GM19035 (cell line): ENCODE results near the gene CNTRL.
"Not testable (repeated sequence)": the region's sequence is repeated elsewhere in the genome, so short reads cannot be mapped to it uniquely, and the experiment has no call there.

Experiments used
- ATAC-seq: cut with Tn5 transposase; IDR thresholded peaks from one replicate; pipeline ENCODE4 v1.9.1; 2021; ENCODE audit not compliant: unreplicated experiment

CNTRL gene

GRCh38 chr9:121069396-121069795, 5.4 kb upstream of the CNTRL start:
- ATAC-seq = no peak

DNA sequence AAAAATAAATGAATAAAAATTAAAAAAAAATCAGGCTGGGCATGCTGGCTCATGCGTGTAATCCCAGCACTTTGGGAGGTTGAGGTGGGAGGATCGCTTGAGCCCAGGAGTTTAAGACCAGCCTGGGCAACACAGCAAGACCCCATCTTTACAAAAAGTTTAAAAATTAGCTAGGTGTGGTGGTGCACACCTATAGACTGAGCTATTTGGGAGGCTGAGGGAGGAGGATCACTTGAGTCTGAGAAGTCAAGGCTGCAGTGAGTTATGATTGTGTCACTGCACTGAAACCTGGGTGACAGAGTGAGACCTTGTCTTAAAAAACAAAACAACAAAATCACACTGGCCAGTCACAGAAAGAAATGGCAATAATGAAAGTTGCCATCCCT, 3.4 kb upstream of the CNTRL start:
- no peak for ATAC-seq

GRCh38 chr9:121071756-121072421, 2.9 kb upstream of the CNTRL start:
- peak; percentile 42 for ATAC-seq

DNA sequence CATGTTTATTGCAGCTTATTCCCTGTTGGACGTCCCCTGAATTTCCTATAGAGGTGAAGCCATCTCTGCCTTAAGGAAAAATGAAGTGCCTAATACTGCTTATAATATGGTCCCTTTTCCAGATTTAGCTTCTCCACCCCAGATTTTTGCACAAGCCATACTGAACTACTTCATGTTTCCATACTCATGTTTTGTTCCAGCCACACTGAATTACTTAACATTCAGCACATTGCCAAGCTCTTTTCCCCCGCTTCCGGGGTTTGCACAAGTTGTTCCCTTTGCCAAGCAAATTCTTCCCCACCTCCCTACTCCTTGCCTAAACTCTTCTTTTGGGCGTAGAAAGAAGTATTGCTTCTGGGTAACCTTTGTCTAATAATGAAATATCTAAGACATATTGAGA, 1.7 kb upstream of the CNTRL start:
- ATAC-seq = no peak

DNA sequence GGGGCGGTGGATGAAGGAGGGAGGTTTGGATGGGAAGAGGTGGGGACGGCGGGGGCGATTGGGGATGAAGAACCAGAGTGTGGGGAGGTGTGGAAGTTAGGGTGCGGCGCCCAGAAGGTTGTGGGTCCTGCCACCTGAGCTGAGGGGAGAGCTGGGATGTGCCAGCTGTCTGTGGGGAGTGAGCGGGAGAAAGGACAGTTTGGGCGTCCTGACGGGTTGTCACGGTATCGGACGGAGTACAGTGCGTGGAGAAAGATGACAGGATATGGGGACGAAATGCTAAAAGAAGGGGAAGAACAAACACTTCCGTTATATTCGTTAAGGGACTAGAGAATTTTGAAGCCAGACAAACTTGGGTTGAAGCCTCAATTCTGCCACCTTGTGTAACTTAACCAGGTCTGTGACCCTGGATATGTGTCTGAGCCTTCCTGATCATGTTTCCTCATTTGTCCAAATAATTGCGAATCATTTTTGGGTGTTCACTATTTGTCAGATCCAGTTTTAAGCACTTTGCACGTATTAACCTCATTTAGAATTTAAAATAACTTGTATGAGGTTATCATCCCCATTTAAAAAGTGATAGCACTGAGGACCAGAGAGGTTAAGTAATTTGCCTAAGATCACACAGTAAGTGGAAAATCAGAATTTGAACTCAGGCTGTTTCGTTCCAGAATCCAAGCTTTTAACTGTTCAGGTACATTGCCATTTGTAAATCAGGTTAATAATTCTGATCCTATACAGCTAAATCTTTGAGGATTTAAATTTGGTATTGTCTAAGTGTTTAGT, 689 bp downstream of the CNTRL start:
- ATAC-seq = peak; percentile 5

DNA sequence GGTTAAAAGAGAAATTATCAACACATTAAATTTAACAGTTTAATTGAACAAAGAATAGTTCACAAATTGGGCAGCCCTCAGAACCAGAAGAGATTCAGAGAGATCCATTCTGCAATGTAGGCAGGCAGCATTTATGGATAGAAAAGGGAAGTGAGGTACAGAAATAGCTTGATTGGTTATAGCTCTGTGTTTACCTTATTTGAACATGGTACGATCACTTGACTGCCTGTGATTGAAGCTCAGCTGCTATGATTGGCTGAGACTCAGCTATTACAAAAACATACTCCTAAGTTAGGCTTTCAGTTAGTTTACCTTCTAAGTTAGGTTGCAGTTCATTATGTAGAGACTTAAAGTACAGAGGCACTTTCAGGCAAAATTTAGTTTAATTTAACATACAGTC, 7.3 kb downstream of the CNTRL start:
- no peak for ATAC-seq

DNA sequence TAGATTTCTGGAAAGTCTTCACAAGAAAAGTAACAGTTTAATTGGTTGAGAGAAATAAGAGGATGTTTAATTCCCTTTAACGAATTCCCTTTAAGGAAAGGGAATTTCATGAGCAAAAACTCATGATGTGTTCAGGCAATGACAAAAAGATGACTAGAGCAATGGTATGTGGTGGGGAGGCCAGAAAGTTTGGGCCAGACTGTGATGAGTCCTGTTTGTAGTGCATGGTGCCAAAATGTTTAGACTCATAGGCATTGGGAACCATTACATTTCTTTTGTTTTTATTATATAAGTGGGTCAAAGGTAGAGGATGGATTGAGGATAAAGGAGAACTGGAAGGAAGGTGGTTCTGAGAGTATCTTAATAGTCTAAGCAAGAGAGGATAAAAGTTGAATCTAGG, 10.9 kb downstream of the CNTRL start:
- no peak for ATAC-seq

DNA sequence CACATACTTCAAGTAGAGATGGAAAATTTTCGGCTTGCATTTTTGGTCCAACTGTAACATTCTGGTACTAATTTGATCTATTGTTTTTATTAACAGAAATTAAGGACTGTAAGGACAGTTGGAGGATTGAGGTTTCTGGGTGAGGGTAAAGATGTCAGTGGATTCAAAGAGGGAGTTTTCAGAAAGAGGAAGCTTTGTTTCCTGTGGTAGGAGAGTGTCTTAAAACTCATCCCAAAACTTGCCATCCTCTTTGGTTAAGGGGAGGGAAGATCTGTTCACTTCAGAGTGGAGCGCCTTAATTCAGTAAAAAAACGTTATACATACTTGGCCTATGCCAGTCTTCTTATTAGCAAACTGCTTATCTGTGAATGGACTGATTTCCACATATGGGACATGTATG, 13.8 kb downstream of the CNTRL start:
- ATAC-seq = no peak

GRCh38 chr9:121090743-121091142, 16.0 kb downstream of the CNTRL start:
- ATAC-seq = not testable (repeated sequence)

GRCh38 chr9:121095057-121095456, 20.3 kb downstream of the CNTRL start:
- no peak for ATAC-seq

- no peak for ATAC-seq
These were observed 23.9 kb downstream of the CNTRL start for GRCh38 chr9:121098567-121099198.

DNA sequence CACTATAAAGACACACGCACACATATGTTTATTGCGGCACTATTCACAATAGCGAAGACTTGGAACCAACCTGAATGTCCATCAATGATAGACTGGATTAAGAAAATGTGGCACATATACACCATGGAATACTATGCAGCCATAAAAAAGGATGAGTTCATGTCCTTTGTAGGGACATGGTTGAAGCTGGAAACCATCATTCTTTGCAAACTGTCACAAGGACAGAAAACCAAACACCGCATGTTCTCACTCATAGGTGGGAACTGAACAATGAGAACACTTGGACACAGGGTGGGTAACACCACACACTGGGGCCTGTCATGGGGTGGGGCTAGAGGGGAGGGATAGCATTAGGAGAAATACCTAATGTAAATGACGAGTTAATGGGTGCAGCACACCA, 29.3 kb downstream of the CNTRL start:
- not testable (repeated sequence) for ATAC-seq

DNA sequence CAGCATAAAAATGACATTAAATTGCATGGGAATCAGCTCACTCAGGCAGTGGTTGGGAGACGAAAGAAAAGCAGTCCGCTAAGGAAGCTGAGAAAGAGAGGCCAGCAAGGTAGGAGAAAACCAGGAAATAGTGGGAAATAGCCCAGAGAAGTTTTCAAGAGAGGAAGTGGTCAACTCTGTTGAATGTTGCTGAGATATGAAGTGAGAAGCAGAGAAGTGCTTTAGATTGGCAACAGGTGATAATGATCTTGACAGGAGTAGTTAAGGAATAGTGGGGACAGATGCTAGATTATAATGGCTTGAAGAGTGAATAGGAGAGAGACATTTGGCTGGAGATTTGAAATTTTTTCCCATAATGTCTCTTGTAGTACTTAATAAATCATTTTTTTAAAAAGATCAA, 30.8 kb downstream of the CNTRL start:
- no peak for ATAC-seq

DNA sequence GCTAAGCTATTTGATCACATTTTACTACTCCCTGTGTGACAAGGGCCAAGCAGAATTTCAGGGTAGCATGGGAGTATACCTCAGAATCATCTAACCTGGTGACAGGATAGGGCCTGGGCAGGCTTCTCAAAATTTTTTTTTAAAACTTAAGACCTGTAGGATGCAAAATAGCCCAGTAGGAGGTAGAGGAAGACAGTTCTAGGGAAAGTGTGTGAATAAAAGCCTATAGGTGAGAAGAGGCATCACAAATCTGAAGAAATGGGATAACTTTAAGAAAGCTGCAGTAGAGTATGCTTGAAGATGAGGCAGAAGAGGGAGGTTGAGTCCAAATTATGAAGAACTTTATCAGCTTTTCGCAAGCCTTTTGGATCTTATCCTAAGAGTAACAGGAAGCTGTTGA, 32.3 kb downstream of the CNTRL start:
- no peak for ATAC-seq

- no peak for ATAC-seq
These were observed 33.1 kb downstream of the CNTRL start for GRCh38 chr9:121107881-121108280.

DNA sequence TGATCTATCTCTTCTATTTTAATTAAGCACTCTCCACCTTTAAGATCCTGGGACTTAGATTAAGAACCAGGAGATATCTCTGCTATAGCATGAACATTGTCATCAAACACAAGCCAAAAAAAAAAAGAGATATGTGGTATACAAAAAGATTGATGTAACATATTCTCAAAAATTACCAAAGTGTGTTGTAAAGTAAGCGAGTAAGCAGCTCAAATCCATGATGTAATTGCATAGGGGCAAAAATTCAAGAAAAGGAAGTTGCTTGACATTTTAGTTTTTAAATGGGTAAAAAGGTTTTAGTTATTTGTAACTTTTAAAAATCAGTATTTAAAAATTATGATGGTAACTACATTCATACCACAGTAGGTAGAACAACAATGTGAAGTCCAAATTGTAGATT, 40.7 kb downstream of the CNTRL start:
- no peak for ATAC-seq

- no peak for ATAC-seq
These were observed 43.5 kb downstream of the CNTRL start for GRCh38 chr9:121118266-121118665.

DNA sequence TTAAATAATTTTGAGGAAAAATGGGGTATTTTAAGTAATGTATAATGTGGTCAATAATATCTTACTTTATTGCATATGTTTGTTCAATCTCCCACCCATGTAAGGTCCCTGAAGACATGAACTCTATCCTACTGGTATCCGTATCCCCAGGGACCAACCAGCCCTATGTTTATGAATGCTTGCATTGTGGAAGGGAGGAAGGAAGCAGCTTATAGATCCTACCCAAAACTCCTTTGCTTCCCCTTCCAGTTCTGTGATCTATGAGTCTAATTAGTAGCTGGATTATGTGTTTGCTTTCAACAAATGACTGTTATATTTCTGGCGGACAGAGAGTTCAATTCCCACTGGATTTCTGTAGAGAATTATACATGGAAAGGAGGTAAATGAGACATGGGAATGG, 45.6 kb downstream of the CNTRL start:
- no peak for ATAC-seq

DNA sequence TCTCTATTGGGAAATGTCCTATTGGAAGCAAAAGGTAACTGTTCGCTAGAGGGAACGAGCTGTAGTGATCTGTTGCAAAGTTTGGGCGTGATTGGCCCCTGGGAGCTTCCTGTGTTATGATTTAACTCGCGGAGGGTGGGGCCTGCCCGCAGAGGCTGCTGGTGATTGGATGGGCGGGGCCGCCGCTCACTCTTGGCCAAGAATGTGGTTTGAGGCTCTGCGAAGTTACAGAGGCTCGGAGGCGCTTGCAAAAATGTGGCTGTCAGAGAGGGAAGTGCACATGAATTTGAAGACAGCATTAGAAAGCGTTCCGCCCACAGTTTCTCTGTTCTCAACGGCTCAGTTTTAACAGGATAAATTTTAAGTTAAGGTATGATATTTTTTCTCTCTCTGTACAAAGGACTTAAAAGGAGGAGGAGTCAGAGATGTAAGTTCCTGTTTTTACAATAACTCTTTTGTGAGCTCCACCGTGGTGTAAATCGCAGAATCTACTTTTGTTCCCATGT, 46.9 kb downstream of the CNTRL start:
- peak; percentile 100 for ATAC-seq

DNA sequence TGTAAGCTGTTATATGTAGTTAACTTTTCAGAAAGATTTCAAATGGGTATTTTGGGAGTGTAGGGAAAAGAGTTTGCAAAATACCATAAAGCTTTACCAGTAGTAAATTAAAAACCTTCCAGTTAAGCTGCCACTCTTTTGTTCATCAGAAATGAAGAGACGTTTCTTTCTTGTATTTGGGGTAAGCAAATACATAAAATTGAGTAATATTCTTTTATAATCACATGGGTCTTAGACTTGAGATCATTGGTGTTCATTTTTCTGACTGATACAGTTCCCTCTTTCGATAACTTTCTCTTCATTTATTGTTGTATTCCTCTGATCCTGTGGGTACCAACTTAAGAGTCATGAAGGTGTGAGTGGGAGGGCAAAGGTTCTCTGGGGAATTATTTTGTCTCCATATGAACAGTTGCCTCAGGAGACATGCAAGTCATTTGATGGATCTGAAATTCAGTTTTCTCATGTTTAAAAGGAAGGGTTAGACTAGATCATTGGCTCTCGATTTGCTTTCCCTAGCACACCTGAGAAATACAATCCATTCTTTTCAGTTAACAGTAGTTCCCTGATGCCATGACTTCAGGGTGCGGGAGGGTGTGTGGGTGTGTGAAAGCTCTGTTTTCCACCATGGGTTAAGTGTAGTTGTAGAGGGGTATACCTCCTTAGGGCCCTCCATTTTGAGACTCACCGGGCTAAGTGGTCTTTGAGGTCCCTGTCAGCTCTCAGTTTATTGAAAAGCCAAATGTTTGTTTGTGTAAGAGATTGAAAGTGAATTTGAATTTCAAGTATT, 47.7 kb downstream of the CNTRL start:
- ATAC-seq = no peak

DNA sequence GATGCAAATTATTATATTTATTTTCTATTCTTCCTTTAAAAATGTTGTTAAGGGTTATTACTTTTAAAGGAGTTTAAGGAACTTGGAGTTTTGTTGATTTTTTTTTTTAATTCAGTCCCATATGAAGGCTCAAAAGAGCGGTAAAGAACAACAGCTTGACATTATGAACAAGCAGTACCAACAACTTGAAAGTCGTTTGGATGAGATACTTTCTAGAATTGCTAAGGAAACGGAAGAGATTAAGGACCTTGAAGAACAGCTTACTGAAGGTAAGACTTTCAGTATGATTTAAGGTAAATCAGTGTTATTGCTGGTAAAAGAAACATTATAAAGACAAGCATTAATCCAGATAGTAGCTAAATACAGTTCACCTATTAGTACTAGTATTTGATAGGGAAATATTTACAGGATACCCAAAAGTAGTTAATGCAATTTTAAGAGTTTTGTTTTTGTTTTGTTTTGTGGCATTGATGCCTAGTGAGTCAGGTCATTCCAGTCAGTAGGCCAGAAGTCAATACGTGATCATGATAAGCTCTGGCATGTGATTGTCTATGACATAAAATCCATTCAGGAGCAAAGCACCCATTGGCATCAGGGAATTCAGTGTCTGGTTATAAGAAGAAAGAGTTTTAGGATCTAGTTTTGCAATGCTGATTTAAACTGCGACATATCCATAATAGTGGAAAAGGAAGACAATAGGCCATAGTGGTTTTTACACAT, 49.2 kb downstream of the CNTRL start:
- ATAC-seq = no peak
